Upper lobe of left lung (tissue), 6 donors: ENCODE data around the gene HPSE2. TPM values are rescaled to one million over a fixed set of nuclear protein-coding genes. Genes with fewer than 3 reads are reported as not detected.

ENCODE experiments used
- ATAC-seq, 2 donors: fragments of 200-7000 bp; cut with Tn5 transposase; one replicate each; pipeline ENCODE4 v1.9.1; 2022; ENCODE audit warnings: mild to moderate bottlenecking in 2 of 2, moderate library complexity in 2 of 2; ENCODE audit not compliant: low FRiP score in 2 of 2
- DNase-seq, 2 donors: peaks; one replicate each; pipeline ENCODE4 v3.0.0-alpha.2; 2019 to 2020
- H3K27ac ChIP-seq, 4 donors: fragments of 200-600 bp; sonication (generic); one replicate each; pipeline ENCODE4 v1.5.1; 2016 to 2019
- H3K27me3 ChIP-seq, 4 donors: fragments of 200-600 bp; sonication (generic); one replicate each; pipeline ENCODE4 v1.5.1; 2017 to 2019
- H3K36me3 ChIP-seq, 4 donors: fragments of 200-600 bp; sonication (generic); one replicate each; pipeline ENCODE4 v1.5.1; 2016 to 2019
- H3K4me1 ChIP-seq, 4 donors: fragments of 200-600 bp; sonication (generic); one replicate each; pipeline ENCODE4 v1.5.1; 2018 to 2019
- H3K4me3 ChIP-seq, 4 donors: fragments of 200-600 bp; sonication (generic); one replicate each; pipeline ENCODE4 v1.5.1; 2017 to 2019; ENCODE audit warnings: mild to moderate bottlenecking in 2 of 4, moderate library complexity in 1 of 4
- H3K9me3 ChIP-seq, 4 donors: fragments of 200-600 bp; sonication (generic); one replicate each; pipeline ENCODE4 v1.5.1; 2018 to 2019
- CTCF ChIP-seq, 6 experiments: fragments of 450-650 bp in 4 of 6; fragments of 200-600 bp in 2 of 6; sonication (generic) in 2 of 6; IDR thresholded peaks; one replicate each; pipeline ENCODE4 v1.5.1; 2016 to 2019; ENCODE audit warnings: antibody characterized with exemption in 6 of 6
- EP300 ChIP-seq, 4 donors: sonication (generic); formaldehyde crosslinking; IDR thresholded peaks; one replicate each; pipeline ENCODE4 v1.5.1; 2017; ENCODE audit warnings: antibody characterized with exemption in 4 of 4, control low read depth in 2 of 4
- POLR2A ChIP-seq, 4 donors: fragments of 450-650 bp; IDR thresholded peaks; one replicate each; pipeline ENCODE4 v1.5.1; 2016 to 2017; ENCODE audit warnings: antibody characterized with exemption in 4 of 4, mild to moderate bottlenecking in 2 of 4
- POLR2AphosphoS5 ChIP-seq, 2 donors: sonication (generic); formaldehyde crosslinking; IDR thresholded peaks; one replicate each; pipeline ENCODE4 v1.5.1; 2017; ENCODE audit warnings: antibody characterized with exemption in 2 of 2
- WGBS, 2 donors: methylation state at CpG; one replicate each; pipeline ENCODE4 v1.1.5; 2017 to 2018; 5-methylcytosine and 5-hydroxymethylcytosine counted together
- total RNA-seq, 6 donors: library from RNA; depleted of rRNA in 4 of 6; stranded (reverse); fragments of >200 nt in 4 of 6; gene quantifications; one replicate each; pipeline versions ENCODE4 v1.1.0 to v1.2.1, GENCODE V29; 2016 to 2021
- donor health status: DM: no; HTN: no; CAD: no; lungs with moderate emphysema.
- donor health status: DM: no; HTN: yes; CAD: no; lungs with severe emphysema.

The HPSE2 gene
- total RNA-seq, 6 donors from 2014 or later, result 0.15 to 1.1 (median 0.91) TPM; not detected in 1

GRCh38 chr10:98664329-98665042 is 571.2 kb downstream of the HPSE2 start:
- Histone ChIP-seq H3K36me3 (no peaks in the 10 kb centered on the region), H3K4me1 (no peaks in the 10 kb centered on the region), H3K27me3 (no peaks in the 10 kb centered on the region), H3K4me3 (no peak overlapping the region), H3K9me3 (no peaks in the 10 kb centered on the region), H3K27ac (no peak overlapping the region)
- ATAC-seq (peak; percentile 30 to 58), DNase-seq (no peak)
- TF ChIP-seq POLR2A (IDR thresholded peaks at IDR 0.05), result no peak
- TF ChIP-seq POLR2AphosphoS5 (IDR thresholded peaks at IDR 0.05), result no peak
- TF ChIP-seq CTCF (IDR thresholded peaks at IDR 0.05), result peak in 5 of 6 experiments; percentile 21 to 59 (median 33)
- no peak for TF ChIP-seq EP300 (IDR thresholded peaks at IDR 0.05)
- 38 to 51% methylated on average over 13 of the region's 13 CpGs for WGBS, 2 donors

GRCh38 chr10:98659951-98660350 is 575.7 kb downstream of the HPSE2 start:
- Histone ChIP-seq H3K27ac (no peak overlapping the region), H3K4me1 (no peaks in the 10 kb centered on the region), H3K36me3 (no peaks in the 10 kb centered on the region), H3K9me3 (no peaks in the 10 kb centered on the region), H3K27me3 (no peaks in the 10 kb centered on the region), H3K4me3 (no peak overlapping the region)
- DNase-seq (no peak), ATAC-seq (no peak)
- TF ChIP-seq POLR2A (IDR thresholded peaks at IDR 0.05) (no peak), POLR2AphosphoS5 (IDR thresholded peaks at IDR 0.05) (no peak), CTCF (IDR thresholded peaks at IDR 0.05) (no peak), EP300 (IDR thresholded peaks at IDR 0.05) (no peak)

DNA sequence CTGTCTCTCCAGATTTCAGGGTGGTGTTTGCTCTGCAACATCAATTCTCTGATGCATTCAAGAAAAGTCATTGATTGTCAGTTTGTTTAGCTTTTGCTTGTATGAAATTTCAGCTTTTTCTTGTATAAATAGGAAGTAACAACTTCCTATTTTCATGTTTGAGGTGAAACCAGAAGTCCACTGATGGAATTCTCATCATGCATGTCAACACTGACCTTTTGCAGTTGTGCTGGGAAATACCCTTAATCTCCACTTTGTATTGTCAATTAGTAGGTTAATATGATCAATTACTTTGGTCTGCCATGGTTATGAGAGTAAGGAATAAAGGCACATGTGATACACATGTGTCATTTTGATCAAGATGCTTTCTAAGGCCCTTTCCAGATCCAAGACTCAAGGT is 580.2 kb downstream of the HPSE2 start:
- ATAC-seq (no peak), DNase-seq (no peak)
- H3K27ac ChIP-seq, result no peak overlapping the region
- H3K27me3 ChIP-seq, result no peaks in the 10 kb centered on the region
- H3K4me3 ChIP-seq, result no peak overlapping the region
- H3K9me3 ChIP-seq, result no peaks in the 10 kb centered on the region
- no peaks in the 10 kb centered on the region for H3K4me1 ChIP-seq
- no peaks in the 10 kb centered on the region for H3K36me3 ChIP-seq
- TF ChIP-seq EP300 (IDR thresholded peaks at IDR 0.05) (no peak), CTCF (IDR thresholded peaks at IDR 0.05) (no peak)

DNA sequence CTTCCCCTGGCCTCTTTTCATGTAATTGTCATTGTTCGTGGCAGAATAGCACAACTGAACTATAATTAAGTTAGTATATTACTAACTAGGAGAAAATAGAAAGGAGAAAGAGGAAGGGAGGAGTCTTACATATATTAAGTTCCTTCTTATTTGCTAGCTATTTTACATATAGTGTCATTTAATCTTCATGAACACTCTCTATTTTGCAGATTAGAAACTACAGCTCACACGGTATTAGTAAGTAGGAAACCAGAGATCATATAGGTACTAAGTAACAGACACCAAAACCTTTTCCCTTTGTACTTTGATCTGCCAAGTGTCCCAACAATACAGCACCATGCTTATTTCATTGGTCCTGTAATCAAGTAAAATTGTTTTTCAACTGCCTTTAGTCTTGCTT is 586.5 kb downstream of the HPSE2 start:
- WGBS, 2 donors, result 71 to 77% methylated on average over 2 of the region's 2 CpGs
- Histone ChIP-seq H3K9me3 (no peaks in the 10 kb centered on the region), H3K36me3 (no peaks in the 10 kb centered on the region), H3K27ac (no peak overlapping the region), H3K27me3 (no peaks in the 10 kb centered on the region), H3K4me3 (no peak overlapping the region), H3K4me1 (no peaks in the 10 kb centered on the region)
- TF ChIP-seq POLR2AphosphoS5 (IDR thresholded peaks at IDR 0.05), result no peak
- TF ChIP-seq CTCF (IDR thresholded peaks at IDR 0.05), result no peak
- TF ChIP-seq EP300 (IDR thresholded peaks at IDR 0.05), result no peak
- TF ChIP-seq POLR2A (IDR thresholded peaks at IDR 0.05), result no peak
- DNase-seq, result no peak
- ATAC-seq, result no peak
